GM12878 (cell line): ENCODE results near the gene IQSEC2. TPM values are rescaled to one million over a fixed set of nuclear protein-coding genes. Genes with fewer than 3 reads are reported as not detected.

Experiments
- ATAC-seq: fragments of 200-7000 bp; cut with Tn5 transposase; 3 replicates; pipeline ENCODE4 v1.9.1; 2020; ENCODE audit warnings: mild to moderate bottlenecking, moderate library complexity
- BruUV-seq: library from RNA; stranded (reverse); fragments of 400-500 nt; replicated peaks from 2 replicates; lab custom pipeline; 2021; lab: Mats Ljungman, UMichigan
- CTCF ChIA-PET: fragments of 300-600 bp; sonication (Branson Sonifier 250); formaldehyde crosslinking; extraction: SDS; loops from one replicate; lab custom pipeline; 2021; ENCODE audit warnings: inconsistent platforms; lab: Yijun Ruan, JAX
- POLR2A ChIA-PET: fragments of 350-600 bp; formaldehyde crosslinking; extraction: SDS; loops from one replicate; lab custom pipeline; 2021; ENCODE audit warnings: inconsistent platforms; lab: Charles Lee
- RAD21 ChIA-PET: fragments of 300-600 bp; sonication (Branson Sonifier 250); formaldehyde crosslinking; loops from one replicate; lab custom pipeline; 2023; ENCODE audit warnings: antibody characterized with exemption; ENCODE audit not compliant: unreplicated experiment; lab: Charles Lee
- SMC1A ChIA-PET: fragments of 300-600 bp; sonication (Branson Sonifier 250); formaldehyde crosslinking; loops from one replicate; lab custom pipeline; 2023; ENCODE audit not compliant: unreplicated experiment, uncharacterized antibody; lab: Charles Lee
- DNase-seq: peaks from one replicate; pipeline ENCODE4 v3.0.0-alpha.2; 2011; ENCODE audit warnings: low read depth, low spot score
- FAIRE-seq: peaks from 3 replicates; lab custom pipeline; 2011; peaks lifted over from hg19 to GRCh38; lab: Jason Lieb, UNC
- H2AFZ ChIP-seq: 2 replicates; pipeline ENCODE4 v1.6.0; 2011; ENCODE audit warnings: low read depth, low read length, control low read depth; ENCODE audit not compliant: control insufficient read depth
- H3K27ac ChIP-seq: 2 replicates; pipeline ENCODE4 v1.5.1; 2011; ENCODE audit warnings: control low read depth; ENCODE audit not compliant: control insufficient read depth, insufficient read depth
- H3K27me3 ChIP-seq, 2 experiments: replicated peaks in 1 of 2; 2 replicates each; pipeline versions ENCODE4 v1.6.0 to v1.6.1; 2011; ENCODE audit warnings: low read length in 1 of 2; ENCODE audit not compliant: control insufficient read depth in 2 of 2, insufficient read depth in 2 of 2
- H3K36me3 ChIP-seq, 2 experiments: 2 replicates each; pipeline ENCODE4 v1.5.1; 2011; ENCODE audit warnings: low read length in 1 of 2; ENCODE audit not compliant: control insufficient read depth in 2 of 2, insufficient read depth in 2 of 2
- H3K4me1 ChIP-seq: 2 replicates; pipeline ENCODE4 v1.6.1; 2011; ENCODE audit warnings: mild to moderate bottlenecking, low read length, moderate library complexity, mixed read lengths; ENCODE audit not compliant: control insufficient read depth, insufficient read depth
- H3K4me2 ChIP-seq: 2 replicates; pipeline ENCODE4 v1.6.0; 2011; ENCODE audit warnings: control low read depth; ENCODE audit not compliant: control insufficient read depth, insufficient read depth
- H3K4me3 ChIP-seq: fragments of 200-600 bp; sonication (generic); 2 replicates; pipeline ENCODE4 v1.5.1; 2016
- H3K79me2 ChIP-seq: 2 replicates; pipeline ENCODE4 v1.6.0; 2011; ENCODE audit warnings: low read length; ENCODE audit not compliant: control insufficient read depth, insufficient read depth
- H3K9ac ChIP-seq: 2 replicates; pipeline ENCODE4 v1.8.0; 2011; ENCODE audit warnings: low read length, control low read depth, mixed read lengths; ENCODE audit not compliant: control insufficient read depth, insufficient read depth
- H3K9me3 ChIP-seq: replicated peaks from 3 replicates; pipeline ENCODE4 v1.5.1; 2011; ENCODE audit warnings: mild to moderate bottlenecking, low read length; ENCODE audit not compliant: control insufficient read depth, insufficient read depth
- H4K20me1 ChIP-seq: 2 replicates; pipeline ENCODE4 v1.6.0; 2011; ENCODE audit not compliant: control insufficient read depth, insufficient read depth
- JUNB ChIP-seq: IDR thresholded peaks from 2 replicates; pipeline ENCODE4 v1.6.1; 2016; ENCODE audit warnings: antibody characterized with exemption, mild to moderate bottlenecking
- RUNX3 ChIP-seq: IDR thresholded peaks from 2 replicates; pipeline ENCODE4 v1.6.1; 2012; ENCODE audit warnings: low read length, inconsistent platforms
- SIN3A ChIP-seq: IDR thresholded peaks from 2 replicates; pipeline ENCODE4 v1.6.1; 2012; ENCODE audit warnings: low read depth, low read length, improper control_type of control experiment
- TCF7 ChIP-seq: IDR thresholded peaks from 2 replicates; pipeline ENCODE4 v1.6.1; 2014; ENCODE audit warnings: antibody characterized with exemption, borderline replicate concordance
- WGBS: methylation state at CpG from one replicate; pipeline ENCODE4 v1.1.6; 2016; ENCODE audit warnings: low lambda C conversion rate; ENCODE audit not compliant: insufficient replicate concordance, insufficient coverage; ENCODE audit errors: missing lambda C conversion rate; 5-methylcytosine and 5-hydroxymethylcytosine counted together
- in situ Hi-C: fragments of 300-500 bp; cut with MboI; formaldehyde crosslinking; loops from 9 replicates; pipeline ENCODE4 v1.14.3; 2018; ENCODE audit warnings: mixed read lengths
- intact Hi-C: fragments of 100-400 bp; cut with micrococcal nuclease; formaldehyde crosslinking; loops from one replicate; pipeline ENCODE4 v1.14.2; 2022; ENCODE audit not compliant: unreplicated experiment
- polyA plus RNA-seq, 11 experiments: library from polyadenylated mRNA; depleted of rRNA in 4 of 11; unstranded in 6 of 11; stranded (reverse) in 5 of 11; fragments of >200 nt; fragmentation: Nextera tagmentation in 4 of 11; fragmentation: Illumina TruSeq in 1 of 11; extraction: Ambion mirVana in 4 of 11; extraction: Trizol in 1 of 11; gene quantifications; 1 replicate in 1 of 11; 2 replicates in 10 of 11; pipeline versions ENCODE4 v1.2.1 to v1.2.3, GENCODE V29; 2011 to 2016; ENCODE audit warnings: inconsistent platforms in 2 of 11, missing spikeins in 2 of 11, low read depth in 1 of 11
- total RNA-seq, 4 experiments: library from RNA; depleted of rRNA in 3 of 4; stranded (reverse); fragments of >200 nt in 3 of 4; fragmentation: Illumina TruSeq in 1 of 4; extraction: Trizol in 1 of 4; gene quantifications; 2 replicates each; pipeline versions ENCODE4 v1.2.1 to v1.2.3, GENCODE V29; 2013 to 2021
- TF ChIP-seq, protein P1 (sequence below): fragments of 450-650 bp; IDR thresholded peaks from 2 replicates; pipeline ENCODE4 v1.6.1; 2017; ENCODE audit warnings: borderline replicate concordance

IQSEC2 gene
- total and polyA plus RNA-seq, 10 of the 15 experiments (the other 5 are each of a cell fraction or from before 2014, with no cell fraction given), result 0.01 to 0.23 (median 0.04) TPM; not detected in 3

DNA sequence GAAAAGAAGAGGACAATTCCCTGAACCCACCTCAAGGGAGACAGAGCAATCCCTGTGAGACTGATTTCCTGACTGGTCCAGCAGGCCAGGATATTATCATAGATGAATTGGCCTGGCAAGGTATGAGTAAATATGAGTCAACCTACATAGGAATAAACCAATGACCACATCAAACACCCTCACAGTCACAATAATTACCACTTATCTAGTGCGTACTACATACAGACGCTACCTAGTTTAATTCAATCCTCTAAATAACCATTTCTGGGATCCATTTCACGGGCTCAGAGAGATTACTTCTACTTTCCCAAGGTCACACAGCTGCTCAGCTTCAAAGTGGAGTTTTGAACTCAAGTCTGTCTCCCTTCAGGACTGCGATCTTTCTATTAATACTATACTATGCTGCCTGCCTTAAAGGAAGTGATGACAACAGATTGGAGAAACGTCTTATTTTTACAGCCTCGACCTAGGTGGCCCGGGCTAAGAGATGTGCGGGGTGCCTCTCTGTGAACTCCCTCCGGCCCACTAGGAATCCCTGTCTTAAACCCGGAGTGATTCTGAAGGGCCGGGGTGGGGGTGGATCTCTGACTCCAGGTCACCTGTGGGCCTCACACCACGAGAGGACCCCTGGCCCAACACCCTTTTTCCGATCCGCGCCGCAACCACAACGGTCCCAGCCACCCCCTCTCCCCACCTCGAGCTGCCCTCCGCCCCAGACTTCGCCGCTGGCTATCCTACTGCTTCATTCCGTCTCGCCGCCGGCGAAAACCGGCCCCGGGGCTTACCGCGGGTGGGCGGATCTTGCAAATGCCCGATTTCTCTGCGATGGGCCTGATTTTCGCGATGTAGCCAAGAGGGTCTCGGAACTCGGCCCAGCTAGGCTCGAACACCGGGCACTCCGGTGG lies 57.2 kb downstream of the IQSEC2 start:
- Histone ChIP-seq H3K9ac (peak overlapping the region; percentile 99), H3K4me2 (peak overlapping the region; percentile 99), H3K9me3 (no peaks in the 10 kb centered on the region; the same call in 2 of the 3 replicates), H3K27me3 (no peaks in the 10 kb centered on the region), H3K79me2 (peaks cover 57% of the 10 kb centered on the region), H4K20me1 (peaks cover 26% of the 10 kb centered on the region), H3K36me3 (peaks cover 7 to 10% of the 10 kb centered on the region in 2 experiments; a peak in 3 of 4 replicates), H3K27ac (peak overlapping the region; percentile 99), H3K4me3 (peak overlapping the region; percentile 96), H3K4me1 (peaks cover 9% of the 10 kb centered on the region), H2AFZ (peak overlapping the region; percentile 99)
- BruUV-seq, result no TSS peak
- WGBS, result 1% methylated on average over 40 of the region's 40 CpGs
- FAIRE-seq (no peak), ATAC-seq (peak; percentile 23), DNase-seq (no peak)
- ChIA-PET RAD21 (interaction anchor here (1.2 kb wide), 1 partner anchor 198 kb away, joined by 6 read pairs; the partner anchor contains the start of genes RIBC1 and SMC1A), POLR2A (no interaction called here), CTCF (interaction anchor here (0.9 to 1.4 kb wide), 4 partner anchors 34 to 152 kb away, joined by 3 to 5 read pairs (median 4); no protein-coding TSS in a partner anchor), SMC1A (interaction anchor here (1.4 kb wide), 1 partner anchor 16 kb away, joined by 3 read pairs; no protein-coding TSS in a partner anchor)
- intact Hi-C loops (loop anchor here (2.0 to 5.0 kb wide), 2 partner anchors 153 to 198 kb away; partner anchors contain the start of genes RIBC1 and SMC1A), in situ Hi-C loops (no loop called here)
- TF ChIP-seq, protein P1, sequence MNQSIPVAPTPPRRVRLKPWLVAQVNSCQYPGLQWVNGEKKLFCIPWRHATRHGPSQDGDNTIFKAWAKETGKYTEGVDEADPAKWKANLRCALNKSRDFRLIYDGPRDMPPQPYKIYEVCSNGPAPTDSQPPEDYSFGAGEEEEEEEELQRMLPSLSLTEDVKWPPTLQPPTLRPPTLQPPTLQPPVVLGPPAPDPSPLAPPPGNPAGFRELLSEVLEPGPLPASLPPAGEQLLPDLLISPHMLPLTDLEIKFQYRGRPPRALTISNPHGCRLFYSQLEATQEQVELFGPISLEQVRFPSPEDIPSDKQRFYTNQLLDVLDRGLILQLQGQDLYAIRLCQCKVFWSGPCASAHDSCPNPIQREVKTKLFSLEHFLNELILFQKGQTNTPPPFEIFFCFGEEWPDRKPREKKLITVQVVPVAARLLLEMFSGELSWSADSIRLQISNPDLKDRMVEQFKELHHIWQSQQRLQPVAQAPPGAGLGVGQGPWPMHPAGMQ, result no peak
- TF ChIP-seq TCF7, result peak; percentile 76
- peak; percentile 57 for TF ChIP-seq RUNX3
- TF ChIP-seq SIN3A, result no peak
- 0 out of 2 replicates have a peak, but pooled peaks have one; percentile 26 for TF ChIP-seq JUNB
